HG02610 (cell line): ENCODE results near the gene PTPRQ.

ENCODE experiments used
- ATAC-seq: cut with Tn5 transposase; IDR thresholded peaks from one replicate; pipeline ENCODE4 v1.9.1; 2021; ENCODE audit warnings: mild to moderate bottlenecking, moderate library complexity; ENCODE audit not compliant: unreplicated experiment

Gene PTPRQ

GRCh38 chr12:80717856-80718255 lies 273.8 kb downstream of the PTPRQ start:
- no peak for ATAC-seq

- no peak for ATAC-seq
Observed at GRCh38 chr12:80720516-80720915, 276.5 kb downstream of the PTPRQ start.

GRCh38 chr12:80721326-80721725 lies 277.3 kb downstream of the PTPRQ start:
- ATAC-seq, result no peak
